Measurements from ENCODE around the gene IFNL1.

DNA sequence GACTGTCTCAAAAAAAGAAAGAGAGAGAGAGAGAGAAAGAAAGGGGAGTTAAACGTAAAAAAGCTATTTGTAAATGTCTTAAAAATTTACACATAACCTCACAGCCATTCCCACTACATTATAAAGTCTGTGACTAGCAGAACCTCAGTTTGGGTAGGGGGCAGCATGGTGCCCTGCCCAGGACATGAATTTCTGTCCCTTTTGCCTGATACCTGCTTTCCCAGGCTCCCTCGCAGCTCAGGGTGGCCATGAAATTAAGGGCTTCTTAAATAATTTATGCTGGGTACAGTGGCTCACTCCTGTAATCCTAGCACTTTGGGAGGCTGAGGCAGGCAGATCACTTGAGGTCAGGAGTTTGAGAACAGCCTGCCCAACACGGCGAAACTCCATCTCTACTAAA lies 4.8 kb downstream of the IFNL1 start:
- TF ChIP-seq, protein P1, sequence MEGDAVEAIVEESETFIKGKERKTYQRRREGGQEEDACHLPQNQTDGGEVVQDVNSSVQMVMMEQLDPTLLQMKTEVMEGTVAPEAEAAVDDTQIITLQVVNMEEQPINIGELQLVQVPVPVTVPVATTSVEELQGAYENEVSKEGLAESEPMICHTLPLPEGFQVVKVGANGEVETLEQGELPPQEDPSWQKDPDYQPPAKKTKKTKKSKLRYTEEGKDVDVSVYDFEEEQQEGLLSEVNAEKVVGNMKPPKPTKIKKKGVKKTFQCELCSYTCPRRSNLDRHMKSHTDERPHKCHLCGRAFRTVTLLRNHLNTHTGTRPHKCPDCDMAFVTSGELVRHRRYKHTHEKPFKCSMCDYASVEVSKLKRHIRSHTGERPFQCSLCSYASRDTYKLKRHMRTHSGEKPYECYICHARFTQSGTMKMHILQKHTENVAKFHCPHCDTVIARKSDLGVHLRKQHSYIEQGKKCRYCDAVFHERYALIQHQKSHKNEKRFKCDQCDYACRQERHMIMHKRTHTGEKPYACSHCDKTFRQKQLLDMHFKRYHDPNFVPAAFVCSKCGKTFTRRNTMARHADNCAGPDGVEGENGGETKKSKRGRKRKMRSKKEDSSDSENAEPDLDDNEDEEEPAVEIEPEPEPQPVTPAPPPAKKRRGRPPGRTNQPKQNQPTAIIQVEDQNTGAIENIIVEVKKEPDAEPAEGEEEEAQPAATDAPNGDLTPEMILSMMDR (conservative IDR thresholded peaks at IDR 0.05): no peak
- no peak for TF ChIP-seq ZFX (IDR thresholded peaks at IDR 0.05)
